HCT116 (cell line): ENCODE measurements around the gene SRPK2. TPM values are rescaled to one million over a fixed set of nuclear protein-coding genes. Genes with fewer than 3 reads are reported as not detected.

Experiments used
- ATAC-seq: fragments of 200-7000 bp; cut with Tn5 transposase; 2 replicates; pipeline ENCODE4 v1.9.1; 2020; ENCODE audit warnings: mild to moderate bottlenecking, moderate library complexity
- BruUV-seq: library from RNA; stranded (reverse); fragments of 400-500 nt; replicated peaks from 2 replicates; lab custom pipeline; 2021; lab: Mats Ljungman, UMichigan
- CTCF ChIA-PET: fragments of 300-600 bp; sonication (Branson Sonifier 250); formaldehyde crosslinking; loops from one replicate; lab custom pipeline; 2021; ENCODE audit warnings: antibody characterized with exemption; lab: Charles Lee
- POLR2A ChIA-PET: fragments of 300-600, 350-600 bp; sonication (Branson Sonifier 250); formaldehyde crosslinking; loops from one replicate; lab custom pipeline; 2021; ENCODE audit warnings: antibody characterized with exemption; lab: Charles Lee
- RAD21 ChIA-PET, 2 experiments: fragments of 300-600 bp; sonication (Branson Sonifier 250); formaldehyde crosslinking; loops; one replicate each; lab custom pipeline; 2023; ENCODE audit warnings: low total read pairs in 2 of 2; ENCODE audit not compliant: uncharacterized antibody in 2 of 2, unreplicated experiment in 2 of 2, low non-redundant PET in 1 of 2; lab: Charles Lee
- DNase-seq: peaks from one replicate; pipeline ENCODE4 v3.0.0-alpha.2; 2010; ENCODE audit warnings: low read depth, low spot score
- H2AFZ ChIP-seq: fragments of 200-600 bp; shearing (Covaris generic), sonication (generic); 2 replicates; pipeline ENCODE4 v1.6.1; 2017; ENCODE audit warnings: low read depth, mixed run types, mixed read lengths, antibody characterized with exemption, low read length; ENCODE audit not compliant: poor library complexity, severe bottlenecking
- H3K27ac ChIP-seq: 2 replicates; pipeline ENCODE4 v1.5.1; 2012; ENCODE audit warnings: low read depth, low read length
- H3K27me3 ChIP-seq: fragments of 200-600 bp; sonication (generic); 2 replicates; pipeline ENCODE4 v1.6.1; 2016; ENCODE audit warnings: mixed run types, low read length, mixed read lengths; ENCODE audit not compliant: insufficient read depth
- H3K36me3 ChIP-seq, 2 experiments: fragments of 200-500 bp in 1 of 2; fragments of 200-600 bp in 1 of 2; sonication (Bioruptor generic) in 1 of 2; sonication (generic) in 1 of 2; 2 replicates each; pipeline versions ENCODE4 v1.5.1 to v1.6.1; 2014 to 2016; ENCODE audit warnings: low read length in 2 of 2, inconsistent platforms in 1 of 2, mixed read lengths in 1 of 2, mixed run types in 1 of 2; ENCODE audit not compliant: insufficient read depth in 2 of 2, control insufficient read depth in 1 of 2
- H3K4me1 ChIP-seq, 2 experiments: fragments of 200-600 bp in 1 of 2; sonication (generic) in 1 of 2; 2 replicates each; pipeline versions ENCODE4 v1.5.1 to v1.6.1; 2012 to 2017; ENCODE audit warnings: low read length in 2 of 2, inconsistent platforms in 1 of 2, mild to moderate bottlenecking in 1 of 2, mixed read lengths in 1 of 2, mixed run types in 1 of 2, moderate library complexity in 1 of 2; ENCODE audit not compliant: insufficient read depth in 2 of 2, control insufficient read depth in 1 of 2
- H3K4me2 ChIP-seq: fragments of 200-600 bp; sonication (generic); 2 replicates; pipeline ENCODE4 v1.6.1; 2017; ENCODE audit warnings: mixed run types, low read length, mixed read lengths
- H3K4me3 ChIP-seq, 2 experiments: fragments of 200-600 bp in 1 of 2; sonication (generic) in 1 of 2; replicated peaks in 1 of 2; 2 replicates each; pipeline ENCODE4 v1.5.1; 2011 to 2016; ENCODE audit warnings: low read length in 2 of 2, control low read depth in 1 of 2, low read depth in 1 of 2, mild to moderate bottlenecking in 1 of 2, mixed read lengths in 1 of 2, mixed run types in 1 of 2
- H3K79me2 ChIP-seq: fragments of 200-600 bp; sonication (generic); 2 replicates; pipeline ENCODE4 v1.6.1; 2017; ENCODE audit warnings: mild to moderate bottlenecking, mixed run types, low read length, moderate library complexity, mixed read lengths; ENCODE audit not compliant: insufficient read depth
- H3K9ac ChIP-seq: fragments of 200-600 bp; sonication (generic); 2 replicates; pipeline ENCODE4 v1.6.1; 2016; ENCODE audit warnings: low read length, mixed read lengths
- H3K9me2 ChIP-seq: fragments of 200-600 bp; sonication (generic), shearing (Covaris generic); 2 replicates; pipeline ENCODE4 v1.6.1; 2017; ENCODE audit warnings: mixed run types, mild to moderate bottlenecking, moderate library complexity; ENCODE audit not compliant: insufficient read depth
- H3K9me3 ChIP-seq, 2 experiments: fragments of 200-500 bp in 1 of 2; fragments of 200-600 bp in 1 of 2; sonication (Bioruptor generic) in 1 of 2; sonication (generic) in 1 of 2; 2 replicates each; pipeline ENCODE4 v1.6.1; 2014 to 2017; ENCODE audit warnings: low read length in 2 of 2, mixed read lengths in 2 of 2, inconsistent platforms in 1 of 2, low read depth in 1 of 2, mild to moderate bottlenecking in 1 of 2, mixed run types in 1 of 2, moderate library complexity in 1 of 2; ENCODE audit not compliant: control insufficient read depth in 1 of 2, insufficient read depth in 1 of 2
- H4K20me1 ChIP-seq: fragments of 200-600 bp; sonication (generic), shearing (Covaris generic); 2 replicates; pipeline ENCODE4 v1.6.1; 2017; ENCODE audit warnings: mixed run types, mild to moderate bottlenecking, moderate library complexity; ENCODE audit not compliant: insufficient read depth
- CBX3 ChIP-seq: IDR thresholded peaks from 2 replicates; pipeline ENCODE4 v1.6.1; 2012; ENCODE audit warnings: low read depth
- CEBPB ChIP-seq: IDR thresholded peaks from 2 replicates; pipeline ENCODE4 v1.6.1; 2012; ENCODE audit warnings: low read depth
- EGR1 ChIP-seq: IDR thresholded peaks from 2 replicates; pipeline ENCODE4 v1.6.1; 2012; ENCODE audit warnings: low read depth
- EZH2 ChIP-seq: fragments of 200-600 bp; sonication (generic); IDR thresholded peaks from 2 replicates; pipeline ENCODE4 v1.6.1; 2017; ENCODE audit warnings: antibody characterized with exemption, mixed run types
- FOSL1 ChIP-seq: IDR thresholded peaks from 2 replicates; pipeline ENCODE4 v1.6.1; 2012; ENCODE audit warnings: low read depth
- JUND ChIP-seq: IDR thresholded peaks from 2 replicates; pipeline ENCODE4 v1.6.1; 2012
- POLR2AphosphoS5 ChIP-seq: IDR thresholded peaks from 2 replicates; pipeline ENCODE4 v1.6.1; 2011; ENCODE audit warnings: mild to moderate bottlenecking, low read depth, low read length, moderate library complexity
- RAD21 ChIP-seq: IDR thresholded peaks from 2 replicates; pipeline ENCODE4 v1.6.1; 2012; ENCODE audit warnings: low read depth, mild to moderate bottlenecking
- SP1 ChIP-seq: IDR thresholded peaks from 2 replicates; pipeline ENCODE4 v1.6.1; 2012; ENCODE audit warnings: low read depth
- SRF ChIP-seq: IDR thresholded peaks from 2 replicates; pipeline ENCODE4 v1.6.1; 2012; ENCODE audit warnings: low read depth
- ZFX ChIP-seq: fragments of 450-650 bp; IDR thresholded peaks from 2 replicates; pipeline ENCODE4 v1.6.1; 2017
- ZNF274 ChIP-seq: fragments of 200-500 bp; sonication (Bioruptor generic); IDR thresholded peaks from 2 replicates; pipeline ENCODE4 v1.6.1; 2014; ENCODE audit warnings: mild to moderate bottlenecking, low read depth, low read length, inconsistent platforms
- intact Hi-C: fragments of 100-400 bp; cut with micrococcal nuclease; formaldehyde crosslinking; loops from 2 replicates; pipeline ENCODE4 v1.10.0; 2022
- total RNA-seq: library from RNA; stranded (reverse); gene quantifications from one replicate; pipeline ENCODE4 v1.2.1, GENCODE V29; 2021; ENCODE audit not compliant: unreplicated experiment
- TF ChIP-seq, protein P1 (sequence below), 3 experiments: fragments of 200-600 bp in 1 of 3; sonication (generic) in 1 of 3; IDR thresholded peaks in 2 of 3; conservative IDR thresholded peaks in 1 of 3; 2 replicates each; pipeline ENCODE4 v1.5.1; 2012 to 2017; ENCODE audit warnings: low read depth in 2 of 3, low read length in 2 of 3, antibody characterized with exemption in 1 of 3, borderline replicate concordance in 1 of 3, control low read depth in 1 of 3, mild to moderate bottlenecking in 1 of 3, mixed read lengths in 1 of 3, mixed run types in 1 of 3, moderate library complexity in 1 of 3; ENCODE audit not compliant: insufficient read depth in 1 of 3
- TF ChIP-seq, protein P2 (sequence below): IDR thresholded peaks from 2 replicates; pipeline ENCODE4 v1.6.1; 2012; ENCODE audit warnings: low read depth
- TF ChIP-seq, protein P3 (sequence below): IDR thresholded peaks from 2 replicates; pipeline ENCODE4 v1.6.1; 2011; ENCODE audit warnings: mild to moderate bottlenecking, low read length, moderate library complexity; ENCODE audit not compliant: insufficient replicate concordance; ENCODE audit errors: extremely low read depth

Gene SRPK2
- total RNA-seq, 1 experiment from 2014 or later = 37.4 TPM

DNA sequence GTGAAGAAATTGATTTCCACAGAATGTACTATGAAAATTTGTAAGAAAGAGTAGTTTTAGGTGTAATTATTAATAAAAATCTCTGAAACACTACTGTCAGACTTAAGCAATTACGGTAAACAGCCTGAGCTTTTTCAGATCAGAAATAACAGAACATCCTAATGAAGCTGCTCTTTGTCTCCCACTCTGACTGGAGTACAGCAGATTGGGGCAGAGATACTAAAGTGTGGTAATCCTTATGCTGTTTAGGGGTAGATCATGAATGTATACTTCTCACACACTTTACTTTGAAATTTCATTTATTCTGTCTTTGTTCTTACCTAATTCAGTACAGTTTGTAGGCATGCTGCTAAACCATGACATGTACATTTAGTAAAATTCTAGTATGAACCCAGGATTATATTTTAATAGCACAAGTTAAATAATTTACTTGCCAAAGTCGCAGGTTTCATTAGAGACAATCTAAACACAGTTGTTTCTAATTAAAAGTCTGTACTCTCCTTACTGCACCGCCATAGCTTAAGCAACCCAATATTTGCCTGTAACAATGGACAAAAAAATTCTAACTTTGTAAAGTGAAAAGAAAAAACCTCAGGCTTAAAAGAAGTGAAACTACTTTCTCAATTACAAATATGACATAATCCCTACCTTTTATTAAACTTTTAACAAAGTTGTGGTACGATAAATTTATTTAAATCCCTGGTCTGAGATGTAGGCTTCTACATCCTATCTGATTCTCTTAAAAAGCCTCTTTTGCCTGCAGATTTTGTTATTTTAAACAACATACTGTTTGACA is 286.0 kb downstream of the SRPK2 start:
- ATAC-seq (no peak), DNase-seq (no peak)
- no peak overlapping the region for H3K27ac ChIP-seq
- no peak overlapping the region for H2AFZ ChIP-seq
- H3K9ac ChIP-seq = no peak overlapping the region
- CTCF ChIA-PET = no interaction called here
- H3K27me3 ChIP-seq = no peaks in the 10 kb centered on the region
- peaks cover 4% of the 10 kb centered on the region; the same call in 1 of the 2 replicates for H4K20me1 ChIP-seq
- POLR2A ChIA-PET = no interaction called here
- RAD21 ChIA-PET = no interaction called here
- H3K9me3 ChIP-seq = no peaks in the 10 kb centered on the region
- no peaks in the 10 kb centered on the region for H3K79me2 ChIP-seq
- H3K4me1 ChIP-seq = no peaks in the 10 kb centered on the region
- H3K36me3 ChIP-seq = peaks cover 21 to 37% of the 10 kb centered on the region in 2 experiments
- BruUV-seq = no TSS peak
- no peak overlapping the region for H3K4me2 ChIP-seq
- TF ChIP-seq, protein P1, sequence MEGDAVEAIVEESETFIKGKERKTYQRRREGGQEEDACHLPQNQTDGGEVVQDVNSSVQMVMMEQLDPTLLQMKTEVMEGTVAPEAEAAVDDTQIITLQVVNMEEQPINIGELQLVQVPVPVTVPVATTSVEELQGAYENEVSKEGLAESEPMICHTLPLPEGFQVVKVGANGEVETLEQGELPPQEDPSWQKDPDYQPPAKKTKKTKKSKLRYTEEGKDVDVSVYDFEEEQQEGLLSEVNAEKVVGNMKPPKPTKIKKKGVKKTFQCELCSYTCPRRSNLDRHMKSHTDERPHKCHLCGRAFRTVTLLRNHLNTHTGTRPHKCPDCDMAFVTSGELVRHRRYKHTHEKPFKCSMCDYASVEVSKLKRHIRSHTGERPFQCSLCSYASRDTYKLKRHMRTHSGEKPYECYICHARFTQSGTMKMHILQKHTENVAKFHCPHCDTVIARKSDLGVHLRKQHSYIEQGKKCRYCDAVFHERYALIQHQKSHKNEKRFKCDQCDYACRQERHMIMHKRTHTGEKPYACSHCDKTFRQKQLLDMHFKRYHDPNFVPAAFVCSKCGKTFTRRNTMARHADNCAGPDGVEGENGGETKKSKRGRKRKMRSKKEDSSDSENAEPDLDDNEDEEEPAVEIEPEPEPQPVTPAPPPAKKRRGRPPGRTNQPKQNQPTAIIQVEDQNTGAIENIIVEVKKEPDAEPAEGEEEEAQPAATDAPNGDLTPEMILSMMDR (IDR thresholded peaks at IDR 0.05 in 2 of 3, conservative IDR thresholded peaks at IDR 0.05 in 1 of 3; ENCODE audit: borderline replicate concordance in 1 of 3, insufficient read depth in 1 of 3, low read depth in 2 of 3, low read length in 2 of 3) = no peak
- TF ChIP-seq SRF = no peak
- no peak for TF ChIP-seq RAD21
- TF ChIP-seq EGR1 = no peak
- TF ChIP-seq SP1 = no peak
- TF ChIP-seq JUND = no peak
- no peak for TF ChIP-seq CEBPB
- no peak for TF ChIP-seq EZH2
- TF ChIP-seq POLR2AphosphoS5 = no peak
- no peak for TF ChIP-seq ZFX
- TF ChIP-seq, protein P2, sequence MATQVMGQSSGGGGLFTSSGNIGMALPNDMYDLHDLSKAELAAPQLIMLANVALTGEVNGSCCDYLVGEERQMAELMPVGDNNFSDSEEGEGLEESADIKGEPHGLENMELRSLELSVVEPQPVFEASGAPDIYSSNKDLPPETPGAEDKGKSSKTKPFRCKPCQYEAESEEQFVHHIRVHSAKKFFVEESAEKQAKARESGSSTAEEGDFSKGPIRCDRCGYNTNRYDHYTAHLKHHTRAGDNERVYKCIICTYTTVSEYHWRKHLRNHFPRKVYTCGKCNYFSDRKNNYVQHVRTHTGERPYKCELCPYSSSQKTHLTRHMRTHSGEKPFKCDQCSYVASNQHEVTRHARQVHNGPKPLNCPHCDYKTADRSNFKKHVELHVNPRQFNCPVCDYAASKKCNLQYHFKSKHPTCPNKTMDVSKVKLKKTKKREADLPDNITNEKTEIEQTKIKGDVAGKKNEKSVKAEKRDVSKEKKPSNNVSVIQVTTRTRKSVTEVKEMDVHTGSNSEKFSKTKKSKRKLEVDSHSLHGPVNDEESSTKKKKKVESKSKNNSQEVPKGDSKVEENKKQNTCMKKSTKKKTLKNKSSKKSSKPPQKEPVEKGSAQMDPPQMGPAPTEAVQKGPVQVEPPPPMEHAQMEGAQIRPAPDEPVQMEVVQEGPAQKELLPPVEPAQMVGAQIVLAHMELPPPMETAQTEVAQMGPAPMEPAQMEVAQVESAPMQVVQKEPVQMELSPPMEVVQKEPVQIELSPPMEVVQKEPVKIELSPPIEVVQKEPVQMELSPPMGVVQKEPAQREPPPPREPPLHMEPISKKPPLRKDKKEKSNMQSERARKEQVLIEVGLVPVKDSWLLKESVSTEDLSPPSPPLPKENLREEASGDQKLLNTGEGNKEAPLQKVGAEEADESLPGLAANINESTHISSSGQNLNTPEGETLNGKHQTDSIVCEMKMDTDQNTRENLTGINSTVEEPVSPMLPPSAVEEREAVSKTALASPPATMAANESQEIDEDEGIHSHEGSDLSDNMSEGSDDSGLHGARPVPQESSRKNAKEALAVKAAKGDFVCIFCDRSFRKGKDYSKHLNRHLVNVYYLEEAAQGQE = no peak
- no peak for TF ChIP-seq FOSL1
- no peak for TF ChIP-seq CBX3
- TF ChIP-seq, protein P3, sequence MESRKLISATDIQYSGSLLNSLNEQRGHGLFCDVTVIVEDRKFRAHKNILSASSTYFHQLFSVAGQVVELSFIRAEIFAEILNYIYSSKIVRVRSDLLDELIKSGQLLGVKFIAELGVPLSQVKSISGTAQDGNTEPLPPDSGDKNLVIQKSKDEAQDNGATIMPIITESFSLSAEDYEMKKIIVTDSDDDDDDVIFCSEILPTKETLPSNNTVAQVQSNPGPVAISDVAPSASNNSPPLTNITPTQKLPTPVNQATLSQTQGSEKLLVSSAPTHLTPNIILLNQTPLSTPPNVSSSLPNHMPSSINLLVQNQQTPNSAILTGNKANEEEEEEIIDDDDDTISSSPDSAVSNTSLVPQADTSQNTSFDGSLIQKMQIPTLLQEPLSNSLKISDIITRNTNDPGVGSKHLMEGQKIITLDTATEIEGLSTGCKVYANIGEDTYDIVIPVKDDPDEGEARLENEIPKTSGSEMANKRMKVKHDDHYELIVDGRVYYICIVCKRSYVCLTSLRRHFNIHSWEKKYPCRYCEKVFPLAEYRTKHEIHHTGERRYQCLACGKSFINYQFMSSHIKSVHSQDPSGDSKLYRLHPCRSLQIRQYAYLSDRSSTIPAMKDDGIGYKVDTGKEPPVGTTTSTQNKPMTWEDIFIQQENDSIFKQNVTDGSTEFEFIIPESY = no peak
- no peak for TF ChIP-seq ZNF274
- TF ChIP-seq, all 23 proteins: peak for 0
- H3K9me2 ChIP-seq = no peaks in the 10 kb centered on the region
- intact Hi-C loops = no loop called here
- no peak overlapping the region for H3K4me3 ChIP-seq
